Tibial nerve (tissue), 4 donors: ENCODE results near the gene KCNJ11.

Source experiments
- EP300 ChIP-seq, 2 donors: sonication (generic); formaldehyde crosslinking; IDR thresholded peaks; one replicate each; pipeline ENCODE4 v1.6.1; 2017; ENCODE audit warnings: antibody characterized with exemption in 2 of 2, mild to moderate bottlenecking in 1 of 2
- TF ChIP-seq, protein P1 (sequence below), 5 experiments: fragments of 200-600 bp in 3 of 5; fragments of 450-650 bp in 2 of 5; sonication (generic) in 3 of 5; IDR thresholded peaks; one replicate each; pipeline ENCODE4 v1.5.1; 2016 to 2019; ENCODE audit warnings: antibody characterized with exemption in 5 of 5, mild to moderate bottlenecking in 3 of 5, moderate library complexity in 2 of 5

DNA sequence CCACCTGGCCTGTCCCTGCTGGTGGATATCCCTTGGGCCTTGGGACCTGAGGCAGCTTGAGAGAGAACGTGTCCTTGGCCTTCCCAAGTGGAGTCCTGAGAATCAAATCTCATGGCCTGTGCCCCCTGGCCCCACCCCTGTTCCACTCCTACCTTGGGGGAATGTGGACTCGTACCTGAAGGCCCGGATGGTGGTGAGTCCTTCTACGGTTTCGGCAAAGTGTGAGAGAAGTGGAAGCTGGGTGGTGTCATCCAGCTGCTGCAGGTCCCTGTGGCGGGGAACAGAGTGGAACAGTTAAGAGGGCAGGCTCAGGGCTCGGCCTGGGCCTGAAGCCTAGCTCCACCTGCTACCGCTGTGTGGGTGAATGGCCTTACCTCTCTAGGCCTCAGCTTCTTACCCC is 14.0 kb upstream of the KCNJ11 start:
- no peak for TF ChIP-seq EP300 (IDR thresholded peaks at IDR 0.05)
- TF ChIP-seq, protein P1, sequence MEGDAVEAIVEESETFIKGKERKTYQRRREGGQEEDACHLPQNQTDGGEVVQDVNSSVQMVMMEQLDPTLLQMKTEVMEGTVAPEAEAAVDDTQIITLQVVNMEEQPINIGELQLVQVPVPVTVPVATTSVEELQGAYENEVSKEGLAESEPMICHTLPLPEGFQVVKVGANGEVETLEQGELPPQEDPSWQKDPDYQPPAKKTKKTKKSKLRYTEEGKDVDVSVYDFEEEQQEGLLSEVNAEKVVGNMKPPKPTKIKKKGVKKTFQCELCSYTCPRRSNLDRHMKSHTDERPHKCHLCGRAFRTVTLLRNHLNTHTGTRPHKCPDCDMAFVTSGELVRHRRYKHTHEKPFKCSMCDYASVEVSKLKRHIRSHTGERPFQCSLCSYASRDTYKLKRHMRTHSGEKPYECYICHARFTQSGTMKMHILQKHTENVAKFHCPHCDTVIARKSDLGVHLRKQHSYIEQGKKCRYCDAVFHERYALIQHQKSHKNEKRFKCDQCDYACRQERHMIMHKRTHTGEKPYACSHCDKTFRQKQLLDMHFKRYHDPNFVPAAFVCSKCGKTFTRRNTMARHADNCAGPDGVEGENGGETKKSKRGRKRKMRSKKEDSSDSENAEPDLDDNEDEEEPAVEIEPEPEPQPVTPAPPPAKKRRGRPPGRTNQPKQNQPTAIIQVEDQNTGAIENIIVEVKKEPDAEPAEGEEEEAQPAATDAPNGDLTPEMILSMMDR (IDR thresholded peaks at IDR 0.05): no peak
